Activated CD4-positive, alpha-beta T cell treated with anti-CD3 and anti-CD28 coated beads, Interleukin-2, amount 10 ng/mL, durations not matched to agents 7 days and 5 days (primary cell): ENCODE data around the gene PITRM1. TPM values are rescaled to one million over a fixed set of nuclear protein-coding genes. Genes with fewer than 3 reads are reported as not detected.

ENCODE experiments used
- CTCF ChIA-PET: fragments of 350-600 bp; sonication (Branson Sonifier 250); formaldehyde crosslinking; loops from one replicate; lab custom pipeline; 2021; ENCODE audit warnings: antibody characterized with exemption; lab: Charles Lee
- POLR2A ChIA-PET: fragments of 350-600 bp; sonication (Branson Sonifier 250); formaldehyde crosslinking; loops from one replicate; lab custom pipeline; 2021; ENCODE audit warnings: antibody characterized with exemption; lab: Charles Lee
- DNase-seq: peaks from one replicate; pipeline ENCODE4 v3.0.0-alpha.2; 2020
- H3K27ac Mint-ChIP-seq: one replicate; pipeline ENCODE4 v1.8.0; 2021; ENCODE audit warnings: mild to moderate bottlenecking, moderate library complexity, mixed read lengths
- H3K27me3 Mint-ChIP-seq: one replicate; pipeline ENCODE4 v1.8.0; 2021; ENCODE audit warnings: mixed read lengths
- H3K36me3 Mint-ChIP-seq: one replicate; pipeline ENCODE4 v1.8.0; 2021; ENCODE audit warnings: low read depth, mixed read lengths
- H3K4me1 Mint-ChIP-seq: one replicate; pipeline ENCODE4 v1.8.0; 2021; ENCODE audit warnings: mixed read lengths
- H3K4me3 Mint-ChIP-seq: one replicate; pipeline ENCODE4 v1.8.0; 2021; ENCODE audit warnings: mild to moderate bottlenecking, moderate library complexity, mixed read lengths
- H3K9me3 Mint-ChIP-seq: one replicate; pipeline ENCODE4 v1.8.0; 2021; ENCODE audit warnings: mixed read lengths
- total RNA-seq, 2 experiments: library from RNA; stranded (reverse); gene quantifications; one replicate each; pipeline ENCODE4 v1.2.3, GENCODE V29; 2021

Gene PITRM1
- total RNA-seq, 2 experiments from 2014 or later = 57.4 to 58.0 TPM

DNA sequence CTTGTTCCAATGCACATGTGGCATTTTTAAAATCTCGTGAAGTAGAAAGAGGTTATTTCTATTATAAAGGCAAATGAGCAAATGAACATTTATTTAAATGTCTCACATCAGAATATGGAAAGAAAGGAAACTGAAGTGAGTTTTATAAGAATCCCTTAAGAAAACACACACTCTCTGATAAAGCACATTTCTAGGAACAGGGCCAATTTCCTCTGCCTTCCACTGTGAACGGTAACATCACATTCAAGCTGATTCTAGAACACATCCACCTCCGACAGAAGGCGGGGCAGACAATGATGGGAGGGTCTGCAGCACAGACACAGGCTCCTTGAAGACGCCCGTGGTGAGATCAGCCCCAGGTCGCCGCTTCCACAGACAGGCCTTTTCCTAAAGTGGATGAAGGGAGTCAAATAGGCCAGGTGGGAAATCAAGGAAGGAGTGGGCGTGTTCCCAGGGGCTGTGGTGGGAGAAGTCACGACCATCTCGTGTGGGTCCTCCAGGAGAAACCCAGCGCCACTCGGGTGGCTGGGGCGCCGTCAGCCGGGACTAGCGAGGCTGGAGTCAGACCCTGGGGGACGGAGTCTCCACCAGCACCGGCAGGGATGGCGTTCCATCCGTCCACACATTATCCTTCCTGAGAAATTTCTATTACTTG is 31.1 kb downstream of the PITRM1 start:
- H3K4me3 Mint-ChIP-seq = no peak overlapping the region
- H3K4me1 Mint-ChIP-seq = no peaks in the 10 kb centered on the region
- ChIA-PET POLR2A (no interaction called here), CTCF (interaction anchor here (1.3 kb wide), 1 partner anchor 23 kb away, joined by 3 read pairs; no protein-coding TSS in a partner anchor)
- DNase-seq = no peak
- H3K27ac Mint-ChIP-seq = peak overlapping the region; percentile 28
- H3K27me3 Mint-ChIP-seq = no peaks in the 10 kb centered on the region
- peaks cover 70% of the 10 kb centered on the region for H3K36me3 Mint-ChIP-seq
- H3K9me3 Mint-ChIP-seq = no peaks in the 10 kb centered on the region

DNA sequence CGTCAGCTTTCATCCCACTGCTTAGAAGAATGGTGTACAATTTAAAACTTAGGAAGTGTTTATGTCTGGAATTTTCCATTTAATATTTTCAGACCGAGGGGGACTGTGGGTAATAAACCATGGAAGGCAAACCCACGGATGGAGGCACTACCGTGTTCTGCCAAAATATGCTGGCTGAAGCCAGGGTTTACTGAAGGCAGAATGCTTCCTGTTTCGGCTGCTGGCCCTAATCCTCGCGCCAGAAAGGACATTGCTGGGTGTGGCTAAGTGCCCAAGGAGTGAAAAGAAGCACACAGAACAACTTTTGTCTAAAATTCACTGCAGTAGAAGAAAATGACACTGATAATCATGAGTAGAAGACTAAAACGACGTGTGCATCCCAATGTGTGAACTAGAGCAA is 32.3 kb downstream of the PITRM1 start:
- no peak overlapping the region for H3K27ac Mint-ChIP-seq

DNA sequence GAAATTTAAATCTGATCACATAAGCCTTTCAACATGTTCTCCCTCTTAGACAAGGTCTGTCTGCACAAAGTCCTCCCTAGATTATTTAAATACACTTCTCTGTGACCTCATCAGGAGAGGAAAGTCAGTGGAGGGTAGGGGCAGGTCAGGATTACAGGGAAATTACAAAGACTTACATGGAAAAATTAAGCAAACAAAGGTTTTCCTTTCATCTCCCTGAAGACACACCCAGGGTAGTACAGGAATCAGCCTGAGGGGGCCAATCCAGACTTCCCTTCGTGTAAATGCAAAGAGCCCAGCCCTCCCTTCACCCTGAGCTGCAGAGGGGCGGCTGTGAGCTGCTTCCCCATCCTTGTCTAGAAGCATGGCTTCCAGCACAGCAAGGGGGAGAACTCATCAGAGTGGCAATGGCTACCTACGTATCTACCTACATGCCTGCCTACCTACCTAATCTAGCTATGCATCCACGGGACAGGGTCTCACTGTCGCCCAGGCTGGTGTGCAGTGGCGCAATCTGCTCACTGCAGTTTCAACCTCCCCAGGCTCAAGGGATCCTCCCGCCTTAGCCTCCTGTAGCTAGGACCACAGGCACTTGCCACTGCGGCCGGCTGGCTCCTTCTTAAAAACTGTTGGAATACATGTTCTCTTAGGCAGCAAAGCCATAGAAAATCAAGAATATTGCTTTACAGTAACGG is 33.2 kb downstream of the PITRM1 start:
- ChIA-PET CTCF (no interaction called here), POLR2A (interaction anchor here (0.7 kb wide), 1 partner anchor 28 kb away, joined by 4 read pairs; no protein-coding TSS in a partner anchor)
- H3K4me3 Mint-ChIP-seq = no peak overlapping the region
- H3K27ac Mint-ChIP-seq = no peak overlapping the region
- H3K36me3 Mint-ChIP-seq = peaks cover 68% of the 10 kb centered on the region
- H3K9me3 Mint-ChIP-seq = no peaks in the 10 kb centered on the region
- no peaks in the 10 kb centered on the region for H3K4me1 Mint-ChIP-seq
- DNase-seq = no peak
- no peaks in the 10 kb centered on the region for H3K27me3 Mint-ChIP-seq

More for the DNA sequence above, 32.3 kb downstream of the PITRM1 start:
- Mint-ChIP-seq H3K4me3 (no peak overlapping the region), H3K4me1 (no peaks in the 10 kb centered on the region), H3K36me3 (peaks cover 65% of the 10 kb centered on the region), H3K27me3 (no peaks in the 10 kb centered on the region), H3K9me3 (no peaks in the 10 kb centered on the region)
- ChIA-PET CTCF (no interaction called here), POLR2A (no interaction called here)
- DNase-seq = no peak

DNA sequence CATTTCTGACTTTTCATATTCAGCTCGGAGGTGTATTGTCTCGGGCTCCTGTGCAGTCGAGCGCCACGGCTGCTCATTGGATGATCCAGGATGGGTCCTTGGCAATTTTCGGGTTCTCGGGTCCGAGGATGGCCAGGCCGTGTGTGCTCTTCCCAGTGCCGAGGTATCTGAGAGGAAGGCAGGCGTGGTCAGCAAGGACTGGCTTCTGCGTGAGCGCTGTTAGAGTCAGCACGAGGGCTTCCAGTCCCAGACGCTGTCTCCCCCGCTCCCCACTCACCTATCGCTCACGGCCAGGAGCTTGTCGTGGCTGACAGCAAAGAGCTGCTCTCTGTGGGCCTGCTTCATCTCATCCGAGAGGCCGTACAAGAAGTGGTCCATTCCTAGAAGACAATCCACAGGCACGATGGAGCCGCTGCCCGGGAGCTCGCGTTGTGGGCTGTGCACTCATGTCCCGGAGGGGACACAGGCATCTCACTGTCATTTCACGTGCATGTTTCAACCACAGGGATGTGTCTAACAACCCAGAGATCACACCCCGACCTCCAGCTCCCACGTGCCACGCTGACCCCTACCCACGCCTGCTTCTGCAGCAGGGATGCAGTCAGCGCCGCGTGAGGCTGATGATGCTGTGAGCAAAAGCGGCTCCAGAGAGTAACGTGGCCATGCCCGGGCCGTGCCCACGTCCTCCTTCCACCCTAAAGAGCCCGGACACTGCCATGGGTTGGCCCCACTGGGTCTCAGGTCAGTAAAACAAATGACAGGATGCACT is 34.4 kb downstream of the PITRM1 start:
- no peaks in the 10 kb centered on the region for H3K27me3 Mint-ChIP-seq
- no peak overlapping the region for H3K27ac Mint-ChIP-seq
- no peaks in the 10 kb centered on the region for H3K4me1 Mint-ChIP-seq
- no peak for DNase-seq
- no peaks in the 10 kb centered on the region for H3K9me3 Mint-ChIP-seq
- ChIA-PET POLR2A (no interaction called here), CTCF (no interaction called here)
- H3K4me3 Mint-ChIP-seq = no peak overlapping the region
- H3K36me3 Mint-ChIP-seq = peaks cover 65% of the 10 kb centered on the region

DNA sequence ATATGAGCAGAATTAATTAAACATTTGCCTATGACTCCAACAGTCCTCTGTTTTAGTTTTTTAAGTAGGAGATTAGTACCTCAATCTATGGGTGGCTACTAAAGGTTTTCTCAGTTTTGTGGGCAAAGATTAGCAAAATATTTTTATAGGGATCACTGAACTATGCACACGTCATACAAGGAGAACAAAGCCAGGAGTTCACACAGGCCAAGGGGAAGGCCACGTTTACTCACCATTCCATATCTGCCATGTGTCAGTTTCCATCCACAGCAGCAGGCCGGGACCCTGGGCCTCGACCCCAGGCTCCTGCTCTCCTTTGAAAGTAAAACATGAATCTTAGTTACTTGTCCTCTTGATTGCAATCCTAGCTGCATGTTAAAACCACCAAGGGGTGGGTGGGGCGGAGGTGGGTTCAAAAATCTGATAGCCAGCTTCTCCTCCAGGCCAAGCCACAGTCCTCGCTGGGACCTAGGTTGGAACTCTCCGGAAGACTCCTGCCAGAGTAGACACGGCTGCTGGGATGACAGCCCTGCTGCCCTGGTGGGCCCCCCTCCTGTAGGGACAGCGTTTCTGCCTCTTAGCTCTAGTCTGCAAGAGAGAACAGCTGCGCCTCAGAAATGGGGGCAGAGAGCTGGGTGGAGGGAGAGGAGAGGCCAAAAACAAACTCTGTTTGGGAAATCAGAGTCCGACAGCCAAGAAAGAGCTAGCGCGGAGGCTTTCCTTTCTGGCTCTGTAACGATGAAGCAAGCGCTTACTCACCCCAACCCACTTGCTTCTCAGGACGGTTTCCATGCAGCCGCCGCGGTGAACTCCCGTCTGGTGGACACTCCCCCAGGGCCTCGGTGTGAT is 35.6 kb downstream of the PITRM1 start:
- ChIA-PET POLR2A (no interaction called here), CTCF (no interaction called here)
- Mint-ChIP-seq H3K4me3 (no peak overlapping the region), H3K27ac (peak overlapping the region; percentile 25), H3K4me1 (no peaks in the 10 kb centered on the region), H3K27me3 (no peaks in the 10 kb centered on the region), H3K9me3 (no peaks in the 10 kb centered on the region), H3K36me3 (peaks cover 65% of the 10 kb centered on the region)
- no peak for DNase-seq

DNA sequence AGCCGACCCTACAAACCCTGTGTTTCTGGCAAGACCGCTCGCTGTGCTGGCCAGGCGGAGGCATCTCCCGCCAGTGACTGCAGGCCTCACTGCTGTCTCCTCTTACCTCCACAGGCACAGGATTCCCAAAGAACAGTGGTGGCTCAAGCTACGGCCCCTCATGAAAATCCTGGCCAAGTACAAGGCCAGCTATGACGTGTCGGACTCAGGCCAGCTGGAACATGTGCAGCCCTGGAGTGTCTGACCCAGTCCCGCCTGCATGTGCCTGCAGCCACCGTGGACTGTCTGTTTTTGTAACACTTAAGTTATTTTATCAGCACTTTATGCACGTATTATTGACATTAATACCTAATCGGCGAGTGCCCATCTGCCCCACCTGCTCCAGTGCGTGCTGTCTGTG is 36.2 kb downstream of the PITRM1 start:
- no peaks in the 10 kb centered on the region for H3K4me1 Mint-ChIP-seq
- DNase-seq = no peak
- H3K36me3 Mint-ChIP-seq = peaks cover 67% of the 10 kb centered on the region
- POLR2A ChIA-PET = no interaction called here
- H3K27ac Mint-ChIP-seq = no peak overlapping the region
- no peaks in the 10 kb centered on the region for H3K27me3 Mint-ChIP-seq
- H3K9me3 Mint-ChIP-seq = no peaks in the 10 kb centered on the region
- CTCF ChIA-PET = no interaction called here
- H3K4me3 Mint-ChIP-seq = no peak overlapping the region

DNA sequence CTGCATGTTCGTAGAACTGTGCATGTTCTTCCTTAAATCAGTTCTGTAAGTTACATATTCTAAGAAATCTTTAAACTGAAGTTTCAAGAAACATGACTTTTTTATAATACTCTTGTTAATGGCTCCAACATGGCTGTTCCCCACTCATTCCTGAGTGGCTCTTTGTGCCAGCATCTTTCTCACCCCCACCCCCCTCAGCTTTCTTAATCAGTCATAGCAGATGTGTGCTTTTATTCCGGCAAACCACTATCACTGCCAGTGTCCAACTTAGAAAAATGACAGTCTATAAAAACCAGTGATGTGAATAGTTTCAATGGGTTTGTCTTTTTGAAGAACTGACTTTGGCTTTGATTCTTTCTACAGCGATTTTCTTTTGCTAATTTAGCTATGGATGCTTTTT is 37.6 kb downstream of the PITRM1 start:
- no peak for DNase-seq
- Mint-ChIP-seq H3K9me3 (no peaks in the 10 kb centered on the region), H3K27ac (no peak overlapping the region), H3K27me3 (no peaks in the 10 kb centered on the region), H3K4me3 (no peak overlapping the region), H3K36me3 (peaks cover 59% of the 10 kb centered on the region), H3K4me1 (no peaks in the 10 kb centered on the region)
- CTCF ChIA-PET = interaction anchor here (1.7 to 2.9 kb wide), 2 partner anchors 18 to 22 kb away, joined by 6 to 7 read pairs; no protein-coding TSS in a partner anchor
- POLR2A ChIA-PET = no interaction called here

DNA sequence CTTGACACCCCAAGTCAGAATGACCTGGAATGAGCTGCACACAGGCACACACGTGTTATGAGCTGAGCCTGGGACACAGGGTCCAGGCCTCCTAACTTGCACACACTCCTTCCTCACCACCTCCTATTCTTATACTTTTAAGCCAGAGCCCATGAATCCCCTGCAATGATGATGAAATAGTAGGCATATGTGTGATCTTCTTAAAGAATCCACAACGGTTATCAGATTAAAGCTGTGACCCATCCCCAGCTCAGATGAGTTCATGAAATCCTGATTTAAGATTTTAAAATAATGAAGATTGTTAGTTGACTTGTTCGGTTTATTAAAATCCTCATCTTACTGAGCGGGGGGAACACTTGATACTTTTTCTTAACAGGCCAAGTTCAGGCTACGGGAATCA is 38.6 kb downstream of the PITRM1 start:
- POLR2A ChIA-PET = interaction anchor here (0.7 kb wide), 1 partner anchor 41 kb away, joined by 3 read pairs; no protein-coding TSS in a partner anchor
- CTCF ChIA-PET = interaction anchor here (1.0 to 2.9 kb wide), 4 partner anchors 11 to 24 kb away, joined by 3 to 7 read pairs (median 5); no protein-coding TSS in a partner anchor
- Mint-ChIP-seq H3K27ac (peak overlapping the region; percentile 5), H3K36me3 (peaks cover 57% of the 10 kb centered on the region), H3K27me3 (no peaks in the 10 kb centered on the region), H3K4me1 (no peaks in the 10 kb centered on the region), H3K9me3 (no peaks in the 10 kb centered on the region), H3K4me3 (no peak overlapping the region)
- no peak for DNase-seq

DNA sequence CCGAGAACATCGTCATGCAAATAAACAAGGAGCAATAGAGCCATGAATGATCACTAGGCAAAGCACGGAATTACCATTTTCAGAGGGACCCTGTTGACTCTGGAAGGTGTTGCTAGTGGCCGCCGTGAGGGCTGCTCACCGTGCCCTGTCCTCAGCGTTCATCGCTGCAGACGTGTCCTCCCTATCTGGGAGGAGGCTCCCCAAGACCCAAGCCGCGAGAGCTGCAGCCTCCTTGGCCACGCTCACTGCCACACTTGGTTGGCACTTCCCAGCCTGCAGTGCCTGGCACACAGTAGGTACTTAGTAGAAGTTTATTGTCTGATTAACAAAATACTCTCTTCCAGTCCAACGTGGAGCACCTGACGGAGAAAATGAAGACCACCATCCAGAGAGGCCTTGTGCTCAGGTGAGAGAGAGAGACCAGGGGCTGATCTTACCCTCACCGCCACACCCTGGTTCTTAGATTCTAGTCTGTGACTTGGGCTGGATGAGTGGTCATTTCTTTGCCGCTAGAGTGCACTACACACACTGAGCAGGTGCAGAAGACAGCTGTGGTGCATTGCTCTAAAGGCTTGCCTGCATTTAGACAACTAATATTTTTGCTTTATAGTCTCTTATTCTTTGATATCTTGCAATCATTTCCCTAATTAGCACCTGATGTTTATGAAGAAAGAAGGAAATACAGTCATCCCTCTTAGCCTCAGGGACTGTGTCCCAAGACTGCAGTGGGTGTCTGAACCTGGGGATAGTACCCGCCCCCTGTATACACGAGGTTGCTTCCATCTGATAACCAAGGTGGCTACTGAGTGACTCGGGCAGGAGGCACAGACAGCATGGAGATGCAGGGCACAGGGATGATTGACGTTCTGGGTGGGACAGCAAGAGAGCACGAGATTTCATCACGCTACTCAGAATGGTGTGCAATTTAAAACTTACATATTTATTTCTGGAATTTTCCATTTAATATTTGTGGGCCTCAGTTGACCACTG is 40.3 kb downstream of the PITRM1 start:
- Mint-ChIP-seq H3K27ac (peak overlapping the region; percentile 19), H3K4me1 (no peaks in the 10 kb centered on the region), H3K27me3 (no peaks in the 10 kb centered on the region), H3K9me3 (no peaks in the 10 kb centered on the region), H3K4me3 (no peak overlapping the region), H3K36me3 (peaks cover 57% of the 10 kb centered on the region)
- CTCF ChIA-PET = no interaction called here
- POLR2A ChIA-PET = no interaction called here
- DNase-seq = no peak

DNA sequence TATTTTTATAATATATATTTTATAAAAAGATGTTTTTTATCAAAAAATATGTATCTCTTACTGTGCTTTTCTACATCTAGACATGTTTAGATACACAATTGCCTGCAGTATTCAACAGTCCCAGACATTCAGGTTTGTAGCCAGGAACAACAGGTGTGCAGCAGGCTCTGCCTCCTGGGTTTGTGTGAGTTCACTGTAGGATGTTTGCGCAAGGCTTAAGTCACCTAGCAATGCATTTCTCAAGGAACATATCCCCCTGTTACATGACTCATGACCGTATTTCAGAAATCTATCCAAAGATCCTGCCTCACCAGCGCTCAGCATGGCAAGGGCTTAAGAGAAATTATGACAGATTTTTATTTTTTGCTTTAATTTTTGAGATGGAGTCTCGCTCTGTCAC is 41.5 kb downstream of the PITRM1 start:
- no peaks in the 10 kb centered on the region for H3K9me3 Mint-ChIP-seq
- no peak overlapping the region for H3K4me3 Mint-ChIP-seq
- H3K4me1 Mint-ChIP-seq = no peaks in the 10 kb centered on the region
- H3K27me3 Mint-ChIP-seq = no peaks in the 10 kb centered on the region
- H3K27ac Mint-ChIP-seq = no peak overlapping the region
- no peak for DNase-seq
- ChIA-PET CTCF (no interaction called here), POLR2A (no interaction called here)
- H3K36me3 Mint-ChIP-seq = peaks cover 60% of the 10 kb centered on the region

DNA sequence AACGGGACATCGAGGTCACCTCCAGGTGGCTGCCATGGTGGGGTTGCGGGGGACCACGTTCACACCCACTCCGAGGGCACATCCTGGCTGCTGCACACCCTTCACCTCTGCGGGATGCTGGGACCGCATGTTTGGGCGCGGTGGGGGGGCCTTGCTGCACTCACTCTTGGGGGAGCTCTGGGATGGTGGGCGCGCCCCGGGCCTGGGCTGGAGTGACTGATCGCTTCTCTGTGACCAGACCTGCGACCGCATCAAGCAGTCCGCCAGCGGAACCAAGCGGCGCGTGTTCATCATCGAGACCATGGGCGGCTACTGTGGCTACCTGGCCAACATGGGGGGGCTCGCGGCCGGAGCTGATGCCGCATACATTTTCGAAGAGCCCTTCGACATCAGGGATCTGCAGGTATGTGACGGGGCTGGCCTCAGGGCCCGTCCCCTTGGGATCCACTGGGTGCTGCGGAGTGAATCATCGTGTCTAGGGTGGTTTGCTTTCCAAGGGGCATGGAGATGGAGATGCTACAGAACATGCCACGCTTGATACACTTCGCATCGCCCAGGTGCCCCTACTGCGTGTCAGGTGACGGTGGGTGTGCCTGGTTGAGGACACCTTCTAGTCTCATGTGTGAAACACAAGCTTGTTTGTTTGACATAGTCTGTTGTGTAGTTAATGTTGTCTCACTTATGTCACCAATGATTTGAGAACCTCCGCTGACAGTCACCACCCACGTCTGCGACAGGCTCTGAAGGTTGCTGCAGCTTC is 42.8 kb downstream of the PITRM1 start:
- Mint-ChIP-seq H3K4me3 (no peak overlapping the region), H3K36me3 (peaks cover 55% of the 10 kb centered on the region), H3K9me3 (no peaks in the 10 kb centered on the region), H3K4me1 (no peaks in the 10 kb centered on the region), H3K27me3 (no peaks in the 10 kb centered on the region), H3K27ac (no peak overlapping the region)
- CTCF ChIA-PET = interaction anchor here (0.6 kb wide), 1 partner anchor 8 kb away, joined by 4 read pairs; no protein-coding TSS in a partner anchor
- POLR2A ChIA-PET = no interaction called here
- DNase-seq = no peak
